ENCODE results near the gene PYGL.
"Not testable (repeated sequence)": the region's sequence is repeated elsewhere in the genome, so short reads cannot be mapped to it uniquely, and the experiment has no call there.

Gene PYGL

DNA sequence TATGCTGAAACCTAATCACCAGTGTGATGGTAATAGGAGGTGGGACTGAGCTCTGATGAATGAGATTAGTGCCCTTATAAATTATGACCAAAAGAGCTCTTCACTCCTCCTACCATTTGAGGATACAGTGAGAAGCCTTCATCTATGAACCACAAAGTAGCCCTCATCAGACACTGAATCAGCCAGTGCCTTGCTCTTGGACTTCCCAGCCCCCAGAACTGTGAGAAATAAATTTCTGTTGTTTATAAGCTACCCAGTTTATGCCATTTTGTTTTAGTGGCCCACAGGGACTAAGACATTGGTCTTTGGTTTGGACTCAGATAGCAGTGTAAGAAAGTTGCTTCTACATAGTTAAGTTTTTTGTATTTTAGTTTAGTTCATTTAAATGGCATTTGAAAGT lies 39.6 kb downstream of the PYGL start:
- POLR2A ChIA-PET, result no interaction called here
- TF ChIP-seq, protein P1, sequence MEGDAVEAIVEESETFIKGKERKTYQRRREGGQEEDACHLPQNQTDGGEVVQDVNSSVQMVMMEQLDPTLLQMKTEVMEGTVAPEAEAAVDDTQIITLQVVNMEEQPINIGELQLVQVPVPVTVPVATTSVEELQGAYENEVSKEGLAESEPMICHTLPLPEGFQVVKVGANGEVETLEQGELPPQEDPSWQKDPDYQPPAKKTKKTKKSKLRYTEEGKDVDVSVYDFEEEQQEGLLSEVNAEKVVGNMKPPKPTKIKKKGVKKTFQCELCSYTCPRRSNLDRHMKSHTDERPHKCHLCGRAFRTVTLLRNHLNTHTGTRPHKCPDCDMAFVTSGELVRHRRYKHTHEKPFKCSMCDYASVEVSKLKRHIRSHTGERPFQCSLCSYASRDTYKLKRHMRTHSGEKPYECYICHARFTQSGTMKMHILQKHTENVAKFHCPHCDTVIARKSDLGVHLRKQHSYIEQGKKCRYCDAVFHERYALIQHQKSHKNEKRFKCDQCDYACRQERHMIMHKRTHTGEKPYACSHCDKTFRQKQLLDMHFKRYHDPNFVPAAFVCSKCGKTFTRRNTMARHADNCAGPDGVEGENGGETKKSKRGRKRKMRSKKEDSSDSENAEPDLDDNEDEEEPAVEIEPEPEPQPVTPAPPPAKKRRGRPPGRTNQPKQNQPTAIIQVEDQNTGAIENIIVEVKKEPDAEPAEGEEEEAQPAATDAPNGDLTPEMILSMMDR (IDR thresholded peaks at IDR 0.05; ENCODE audit: control extremely low read depth, extremely low read depth, low read depth, missing control alignments), result no peak
- no peak for DNase-seq (ENCODE audit: extremely low spot score)
- CTCF ChIA-PET, result interaction anchor here (0.7 to 1.5 kb wide), 4 partner anchors 21 to 45 kb away, joined by 3 to 4 read pairs (median 3); no protein-coding TSS in a partner anchor

DNA sequence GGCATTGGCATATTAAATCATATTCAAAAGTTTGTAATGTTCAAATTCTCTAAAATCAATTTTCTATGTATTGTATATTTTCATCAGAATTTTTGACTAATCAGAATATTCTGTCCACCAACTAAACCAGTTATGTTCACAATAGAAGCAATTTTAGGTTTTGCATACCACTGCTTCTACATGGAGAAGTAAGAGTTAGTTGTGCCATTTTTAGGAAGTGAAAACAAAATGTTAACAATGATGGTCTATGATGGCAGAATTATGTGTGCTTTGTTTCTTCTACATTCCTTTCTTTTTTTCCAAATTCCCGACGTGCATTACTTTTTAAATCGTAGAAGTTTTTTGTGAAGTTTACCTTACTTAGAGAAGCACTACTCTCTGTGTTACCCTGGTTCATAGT lies 42.9 kb downstream of the PYGL start:
- ChIA-PET POLR2A (no interaction called here), CTCF (no interaction called here)
- DNase-seq (ENCODE audit: extremely low spot score), result peak; percentile 19
- TF ChIP-seq, protein P1 (IDR thresholded peaks at IDR 0.05; ENCODE audit: control extremely low read depth, extremely low read depth, low read depth, missing control alignments), result no peak

GRCh38 chr14:50897658-50898175 lies 46.6 kb downstream of the PYGL start:
- CTCF ChIA-PET, result no interaction called here
- TF ChIP-seq, protein P1 (IDR thresholded peaks at IDR 0.05; ENCODE audit: control extremely low read depth, extremely low read depth, low read depth, missing control alignments), result no peak
- POLR2A ChIA-PET, result no interaction called here
- DNase-seq (ENCODE audit: extremely low spot score), result no peak

GRCh38 chr14:50897005-50897404 lies 47.3 kb downstream of the PYGL start:
- POLR2A ChIA-PET; DNase-seq (ENCODE audit: extremely low spot score); CTCF ChIA-PET: not testable (repeated sequence)

GRCh38 chr14:50896421-50896820 lies 47.9 kb downstream of the PYGL start:
- POLR2A ChIA-PET; CTCF ChIA-PET; DNase-seq (ENCODE audit: extremely low spot score): not testable (repeated sequence)

- no peak for DNase-seq (ENCODE audit: extremely low spot score)
- CTCF ChIA-PET, result interaction anchor here (1.0 kb wide), 1 partner anchor 11 kb away, joined by 3 read pairs; no protein-coding TSS in a partner anchor
- POLR2A ChIA-PET, result no interaction called here
- TF ChIP-seq, protein P1 (IDR thresholded peaks at IDR 0.05; ENCODE audit: control extremely low read depth, extremely low read depth, low read depth, missing control alignments), result no peak
Measured at GRCh38 chr14:50892255-50892654, 52.0 kb downstream of the PYGL start.

DNA sequence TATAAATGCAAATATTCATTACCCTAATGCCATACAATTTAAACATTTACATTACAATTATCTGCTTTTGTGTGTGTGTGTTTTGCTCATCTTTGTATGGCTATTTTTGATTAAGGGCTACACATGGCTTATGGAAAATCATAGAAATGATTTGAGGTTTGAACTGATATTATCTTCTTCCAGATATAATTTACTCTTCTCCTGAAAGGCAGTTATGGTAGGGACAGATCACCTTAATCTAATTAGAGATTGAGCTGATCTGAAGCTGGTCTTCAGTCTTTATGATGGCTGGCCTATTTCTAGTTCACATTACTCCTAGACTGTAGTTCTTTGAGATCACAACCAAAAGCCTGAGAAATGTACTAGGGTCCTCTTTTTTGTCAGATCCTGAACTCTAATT lies 56.8 kb downstream of the PYGL start:
- TF ChIP-seq, protein P1 (IDR thresholded peaks at IDR 0.05; ENCODE audit: control extremely low read depth, extremely low read depth, low read depth, missing control alignments), result no peak
- ChIA-PET CTCF (interaction anchor here (1.1 to 2.3 kb wide), 2 partner anchors 12 to 41 kb away, joined by 3 to 6 read pairs; no protein-coding TSS in a partner anchor), POLR2A (no interaction called here)
- no peak for DNase-seq (ENCODE audit: extremely low spot score)

- ChIA-PET POLR2A (no interaction called here), CTCF (interaction anchor here (0.8 kb wide), 1 partner anchor 21 kb away, joined by 3 read pairs; no protein-coding TSS in a partner anchor)
- TF ChIP-seq, protein P1 (IDR thresholded peaks at IDR 0.05; ENCODE audit: control extremely low read depth, extremely low read depth, low read depth, missing control alignments), result no peak
- no peak for DNase-seq (ENCODE audit: extremely low spot score)
Measured at GRCh38 chr14:50883827-50884197, 60.5 kb downstream of the PYGL start.

Data from GM10248 (cell line).